ENCODE results near the gene AP3D1. TPM values are rescaled to one million over a fixed set of nuclear protein-coding genes. Genes with fewer than 3 reads are reported as not detected.

Gene AP3D1
- total and polyA plus RNA-seq, 8 donors = 68.8 to 128 (median 81.9) TPM

- Histone ChIP-seq H3K36me3 (no peaks in the 10 kb centered on the region), H3K4me1 (peaks cover 42 to 81% of the 10 kb centered on the region in 2 donors), H3K4me3 (peak overlapping the region in 1 of 2 donors; percentile 74), H3K27ac (peak overlapping the region; percentile 99 to 100), H3K9me3 (no peaks in the 10 kb centered on the region), H3K27me3 (no peaks in the 10 kb centered on the region)
- DNase-seq = peak in 3 of 4 donors; percentile 46 to 95 (median 89)
- TF ChIP-seq, protein P1, sequence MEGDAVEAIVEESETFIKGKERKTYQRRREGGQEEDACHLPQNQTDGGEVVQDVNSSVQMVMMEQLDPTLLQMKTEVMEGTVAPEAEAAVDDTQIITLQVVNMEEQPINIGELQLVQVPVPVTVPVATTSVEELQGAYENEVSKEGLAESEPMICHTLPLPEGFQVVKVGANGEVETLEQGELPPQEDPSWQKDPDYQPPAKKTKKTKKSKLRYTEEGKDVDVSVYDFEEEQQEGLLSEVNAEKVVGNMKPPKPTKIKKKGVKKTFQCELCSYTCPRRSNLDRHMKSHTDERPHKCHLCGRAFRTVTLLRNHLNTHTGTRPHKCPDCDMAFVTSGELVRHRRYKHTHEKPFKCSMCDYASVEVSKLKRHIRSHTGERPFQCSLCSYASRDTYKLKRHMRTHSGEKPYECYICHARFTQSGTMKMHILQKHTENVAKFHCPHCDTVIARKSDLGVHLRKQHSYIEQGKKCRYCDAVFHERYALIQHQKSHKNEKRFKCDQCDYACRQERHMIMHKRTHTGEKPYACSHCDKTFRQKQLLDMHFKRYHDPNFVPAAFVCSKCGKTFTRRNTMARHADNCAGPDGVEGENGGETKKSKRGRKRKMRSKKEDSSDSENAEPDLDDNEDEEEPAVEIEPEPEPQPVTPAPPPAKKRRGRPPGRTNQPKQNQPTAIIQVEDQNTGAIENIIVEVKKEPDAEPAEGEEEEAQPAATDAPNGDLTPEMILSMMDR (IDR thresholded peaks at IDR 0.05) = no peak
- ATAC-seq = peak; percentile 68
- intact Hi-C loops (cut with DNase I) = no loop called here
Observed at GRCh38 chr19:2059422-2060201, 91.8 kb downstream of the AP3D1 start.

- no peak for ATAC-seq
- intact Hi-C loops (cut with DNase I) = no loop called here
Observed at GRCh38 chr19:2058570-2059421, 92.6 kb downstream of the AP3D1 start.

DNA sequence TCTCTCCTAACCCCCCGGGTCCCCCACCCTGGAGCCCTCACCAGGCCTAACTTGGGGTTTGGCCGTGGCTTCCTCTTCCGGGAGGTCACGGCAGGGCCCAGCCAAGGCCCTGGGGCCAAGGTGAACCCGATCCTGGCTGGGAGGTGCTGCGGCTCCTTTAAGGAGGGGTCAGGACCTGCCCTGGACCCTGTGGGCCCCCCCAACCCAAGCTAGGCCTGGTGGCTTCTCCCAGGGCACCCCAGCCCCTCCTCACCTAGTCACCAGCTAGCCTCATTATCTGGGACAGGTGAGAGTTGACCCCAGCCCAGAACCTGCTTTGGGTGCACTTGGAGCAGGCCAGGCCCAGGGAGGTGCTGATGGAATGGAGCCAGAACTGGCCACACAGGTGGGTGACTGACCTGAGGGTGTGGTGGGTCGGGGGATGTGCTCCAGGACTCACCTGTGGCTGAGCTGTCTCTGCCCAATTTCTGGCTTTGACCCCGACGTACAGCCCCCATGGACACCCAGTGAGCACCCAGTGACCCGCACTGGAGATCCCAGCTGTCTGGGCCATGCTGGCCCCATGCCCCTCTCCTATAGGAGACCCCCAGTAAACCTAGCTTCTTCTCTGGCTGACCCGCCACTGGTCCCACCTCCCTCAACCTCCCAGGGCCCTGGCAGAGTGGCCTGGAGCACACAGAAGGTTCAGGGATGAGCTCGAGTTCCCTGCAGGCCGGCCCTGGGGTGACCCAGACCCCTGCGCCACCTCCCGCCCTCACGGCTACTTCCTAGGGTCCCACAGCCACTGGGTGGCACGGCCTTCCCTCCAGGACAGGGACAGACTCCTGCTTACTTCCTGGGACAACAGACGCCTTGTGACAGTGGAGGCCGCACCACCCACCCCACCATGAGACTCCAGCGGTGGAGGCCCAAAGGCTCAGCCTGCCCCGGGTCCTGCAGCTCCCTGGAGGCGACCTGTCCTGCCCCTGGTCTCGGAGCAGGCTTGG lies 93.6 kb downstream of the AP3D1 start:
- ATAC-seq (no peak), DNase-seq (no peak)

More at GRCh38 chr19:2058570-2059421, 92.6 kb downstream of the AP3D1 start:
- Histone ChIP-seq H3K9me3 (no peaks in the 10 kb centered on the region), H3K4me1 (peaks cover 41 to 84% of the 10 kb centered on the region in 2 donors), H3K36me3 (no peaks in the 10 kb centered on the region), H3K4me3 (peak overlapping the region in 1 of 2 donors; percentile 74), H3K27me3 (no peaks in the 10 kb centered on the region), H3K27ac (peak overlapping the region; percentile 99 to 100)
- TF ChIP-seq, protein P1 (IDR thresholded peaks at IDR 0.05) = no peak
- no peak for DNase-seq

GRCh38 chr19:2056837-2057192 lies 94.6 kb downstream of the AP3D1 start:
- intact Hi-C loops (cut with DNase I) = no loop called here
- H3K9me3 ChIP-seq = no peaks in the 10 kb centered on the region
- no peaks in the 10 kb centered on the region for H3K36me3 ChIP-seq
- H3K4me3 ChIP-seq = no peak overlapping the region
- ATAC-seq = no peak
- H3K4me1 ChIP-seq = peaks cover 39 to 77% of the 10 kb centered on the region in 2 donors
- H3K27me3 ChIP-seq = no peaks in the 10 kb centered on the region
- no peak for DNase-seq
- TF ChIP-seq, protein P1 (IDR thresholded peaks at IDR 0.05) = no peak
- peak overlapping the region; percentile 48 to 99 for H3K27ac ChIP-seq

More for the DNA sequence above, 93.6 kb downstream of the AP3D1 start:
- H3K27ac ChIP-seq = peak overlapping the region; percentile 48 to 99
- no peaks in the 10 kb centered on the region for H3K9me3 ChIP-seq
- intact Hi-C loops (cut with DNase I) = no loop called here
- TF ChIP-seq, protein P1 (IDR thresholded peaks at IDR 0.05) = no peak
- peaks cover 44 to 79% of the 10 kb centered on the region in 2 donors for H3K4me1 ChIP-seq
- no peaks in the 10 kb centered on the region for H3K36me3 ChIP-seq
- no peak overlapping the region for H3K4me3 ChIP-seq
- H3K27me3 ChIP-seq = no peaks in the 10 kb centered on the region

All from left lung (tissue), 10 donors.